Brain microvascular endothelial cell (primary cell): ENCODE data around the gene CADM4.

Experiments used
- DNase-seq: peaks from one replicate; pipeline ENCODE4 v3.0.0-alpha.2; 2020
- H3K27ac ChIP-seq: fragments of 250-450 bp; sonication (Bioruptor Pico); 2 replicates; pipeline ENCODE4 v1.5.1; 2020; ENCODE audit warnings: mild to moderate bottlenecking, moderate library complexity
- H3K27me3 ChIP-seq: fragments of 250-450 bp; sonication (Bioruptor Pico); replicated peaks from 2 replicates; pipeline ENCODE4 v1.5.1; 2020; ENCODE audit warnings: mild to moderate bottlenecking
- H3K36me3 ChIP-seq: fragments of 250-450 bp; sonication (Bioruptor Pico); replicated peaks from 2 replicates; pipeline ENCODE4 v1.5.1; 2020; ENCODE audit warnings: mild to moderate bottlenecking
- H3K4me3 ChIP-seq: 2 replicates; pipeline ENCODE4 v1.5.1; 2011; ENCODE audit warnings: low read depth, mild to moderate bottlenecking, control low read depth, low read length, moderate library complexity
- in situ Hi-C: cut with HindIII; loops from 2 replicates; pipeline ENCODE4 v1.10.0; 2017; ENCODE audit warnings: low sequenced_read_pairs, low pct_ligation_motif_present
- TF ChIP-seq, protein P1 (sequence below): IDR thresholded peaks from 2 replicates; pipeline ENCODE4 v1.5.1; 2011; ENCODE audit warnings: low read depth, mild to moderate bottlenecking, moderate library complexity, low read length, control low read depth, inconsistent platforms; ENCODE audit errors: missing control alignments

The CADM4 gene

DNA sequence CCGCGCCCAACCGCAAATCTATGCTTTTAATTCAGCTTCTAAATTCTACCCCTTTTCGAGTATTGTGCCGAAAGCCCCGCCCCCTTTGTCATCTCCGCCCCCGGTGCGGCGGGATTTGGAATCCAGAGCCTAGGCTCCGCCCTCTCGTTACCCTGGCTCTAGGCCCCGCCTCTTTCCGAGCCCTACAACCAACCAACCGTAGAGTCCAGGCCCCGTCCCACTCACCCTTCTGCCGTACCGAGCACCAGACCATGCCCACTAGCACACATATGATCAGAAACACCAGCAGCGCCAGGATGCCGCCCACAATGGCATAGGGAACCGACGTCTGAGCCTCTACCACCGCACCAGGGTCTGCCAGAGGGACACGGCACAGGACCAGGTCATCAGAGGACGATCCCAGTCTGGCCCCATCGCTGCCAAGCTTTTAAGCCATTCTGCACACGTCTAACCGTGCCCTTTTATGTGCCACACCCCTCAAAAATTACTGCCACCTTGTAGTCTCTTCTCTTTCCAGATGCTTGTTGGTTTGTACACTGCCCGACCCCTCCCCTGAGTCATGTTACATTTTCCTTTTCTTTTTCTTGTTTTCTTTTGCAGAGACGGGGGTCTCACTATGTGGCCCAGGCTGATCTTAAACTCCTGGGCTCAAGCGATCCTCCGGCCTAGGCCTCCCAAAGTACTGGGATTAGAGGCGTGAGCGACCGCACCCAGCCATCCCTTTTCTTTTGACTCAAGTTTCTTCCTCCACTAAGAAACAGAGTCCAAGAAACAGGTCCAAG lies 15.6 kb downstream of the CADM4 start:
- TF ChIP-seq, protein P1, sequence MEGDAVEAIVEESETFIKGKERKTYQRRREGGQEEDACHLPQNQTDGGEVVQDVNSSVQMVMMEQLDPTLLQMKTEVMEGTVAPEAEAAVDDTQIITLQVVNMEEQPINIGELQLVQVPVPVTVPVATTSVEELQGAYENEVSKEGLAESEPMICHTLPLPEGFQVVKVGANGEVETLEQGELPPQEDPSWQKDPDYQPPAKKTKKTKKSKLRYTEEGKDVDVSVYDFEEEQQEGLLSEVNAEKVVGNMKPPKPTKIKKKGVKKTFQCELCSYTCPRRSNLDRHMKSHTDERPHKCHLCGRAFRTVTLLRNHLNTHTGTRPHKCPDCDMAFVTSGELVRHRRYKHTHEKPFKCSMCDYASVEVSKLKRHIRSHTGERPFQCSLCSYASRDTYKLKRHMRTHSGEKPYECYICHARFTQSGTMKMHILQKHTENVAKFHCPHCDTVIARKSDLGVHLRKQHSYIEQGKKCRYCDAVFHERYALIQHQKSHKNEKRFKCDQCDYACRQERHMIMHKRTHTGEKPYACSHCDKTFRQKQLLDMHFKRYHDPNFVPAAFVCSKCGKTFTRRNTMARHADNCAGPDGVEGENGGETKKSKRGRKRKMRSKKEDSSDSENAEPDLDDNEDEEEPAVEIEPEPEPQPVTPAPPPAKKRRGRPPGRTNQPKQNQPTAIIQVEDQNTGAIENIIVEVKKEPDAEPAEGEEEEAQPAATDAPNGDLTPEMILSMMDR = no peak
- H3K36me3 ChIP-seq = no peaks in the 10 kb centered on the region
- in situ Hi-C loops = no loop called here
- no peak overlapping the region for H3K27ac ChIP-seq
- no peak overlapping the region for H3K4me3 ChIP-seq
- no peaks in the 10 kb centered on the region for H3K27me3 ChIP-seq
- DNase-seq = no peak

DNA sequence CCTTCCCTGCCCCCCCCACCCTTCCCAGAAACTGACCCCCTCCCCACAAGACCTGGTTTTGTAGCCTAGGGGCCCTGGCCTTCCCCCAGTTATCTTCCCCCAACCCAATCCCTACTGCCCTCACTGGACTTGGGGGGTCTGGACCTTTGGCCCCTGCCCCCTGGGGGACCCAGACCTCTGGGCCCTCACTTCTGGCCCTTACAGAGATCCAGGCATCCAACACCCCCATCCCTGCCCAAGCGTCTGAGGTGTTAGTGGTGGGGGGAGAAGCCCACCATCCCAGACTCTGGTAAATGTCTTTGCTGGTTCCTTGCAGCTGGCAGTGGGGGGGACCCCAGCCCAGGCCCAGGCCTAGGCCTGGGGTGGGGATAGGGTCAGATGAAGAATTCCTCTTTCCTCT lies 16.7 kb downstream of the CADM4 start:
- in situ Hi-C loops = no loop called here
- no peaks in the 10 kb centered on the region for H3K36me3 ChIP-seq
- H3K27ac ChIP-seq = no peak overlapping the region

DNA sequence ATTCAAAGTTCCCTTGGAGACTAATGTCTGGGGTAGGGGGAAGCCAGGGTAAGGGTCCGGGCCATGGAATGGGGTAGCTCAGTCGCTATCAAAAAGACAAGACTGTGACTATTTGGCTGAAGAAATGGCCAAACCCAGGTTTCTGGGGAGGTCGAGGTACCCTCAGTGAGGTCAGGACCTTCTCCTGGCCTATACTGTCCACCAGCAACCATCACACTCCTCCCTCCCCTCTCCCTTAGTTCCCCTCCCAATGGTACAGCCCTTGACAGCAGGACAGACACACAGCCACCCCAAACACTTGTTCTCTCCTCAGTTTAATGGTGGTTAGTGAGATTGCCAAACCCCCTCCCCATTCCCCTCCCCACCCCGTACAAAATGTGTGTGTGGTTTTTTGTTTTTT lies 17.6 kb downstream of the CADM4 start:
- Histone ChIP-seq H3K4me3 (no peak overlapping the region), H3K27me3 (no peaks in the 10 kb centered on the region), H3K36me3 (no peaks in the 10 kb centered on the region), H3K27ac (no peak overlapping the region)
- in situ Hi-C loops = no loop called here
- TF ChIP-seq, protein P1 = no peak
- no peak for DNase-seq

More for the DNA sequence above, 16.7 kb downstream of the CADM4 start:
- no peak for DNase-seq
- Histone ChIP-seq H3K4me3 (no peak overlapping the region), H3K27me3 (no peaks in the 10 kb centered on the region)
- TF ChIP-seq, protein P1 = no peak

DNA sequence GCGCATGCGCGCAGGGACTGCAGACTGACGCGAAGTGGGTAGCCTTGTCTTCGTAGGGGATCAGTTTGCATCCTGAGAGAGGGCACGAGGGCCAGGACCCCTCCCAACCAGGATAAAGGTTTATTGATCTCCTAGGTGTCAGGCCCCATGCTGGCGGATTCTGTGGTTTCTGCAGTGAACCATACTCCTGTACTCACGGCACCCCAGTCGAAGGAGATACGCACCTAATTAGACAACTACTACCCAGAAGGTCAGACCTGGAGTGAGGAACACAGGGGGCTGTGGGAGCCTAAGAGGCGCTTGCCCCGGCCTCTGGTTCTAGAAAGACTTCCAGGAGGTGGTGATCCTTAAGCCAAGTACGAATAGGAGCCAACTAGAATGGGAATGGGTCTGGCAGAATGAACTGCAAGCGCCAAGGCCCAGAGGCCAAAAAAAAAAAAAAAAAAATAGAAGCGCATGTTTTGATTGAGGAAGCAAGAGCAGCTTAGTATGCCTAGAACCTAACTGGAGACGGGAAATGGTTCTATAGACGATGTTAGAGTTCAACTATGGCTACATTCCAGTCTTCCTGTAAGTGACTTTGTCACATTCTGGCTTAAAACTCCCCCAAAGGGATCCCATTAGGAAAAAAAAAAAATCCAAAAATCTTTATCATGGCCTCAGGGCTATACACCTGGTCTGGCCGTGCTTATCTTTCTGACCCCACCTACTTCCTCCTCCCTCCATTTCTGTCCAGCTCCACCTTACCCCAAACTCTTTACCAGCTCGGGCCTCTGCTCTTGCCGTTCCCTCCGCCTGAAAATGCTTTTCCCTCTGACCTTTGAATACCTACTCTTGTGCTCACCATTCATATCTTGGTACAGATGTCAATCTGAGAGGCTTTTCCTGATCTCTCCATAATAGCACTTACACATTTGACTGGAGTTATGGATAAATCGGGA lies 19.3 kb downstream of the CADM4 start:
- TF ChIP-seq, protein P1 = no peak
- H3K4me3 ChIP-seq = peak overlapping the region; percentile 79
- DNase-seq = no peak

DNA sequence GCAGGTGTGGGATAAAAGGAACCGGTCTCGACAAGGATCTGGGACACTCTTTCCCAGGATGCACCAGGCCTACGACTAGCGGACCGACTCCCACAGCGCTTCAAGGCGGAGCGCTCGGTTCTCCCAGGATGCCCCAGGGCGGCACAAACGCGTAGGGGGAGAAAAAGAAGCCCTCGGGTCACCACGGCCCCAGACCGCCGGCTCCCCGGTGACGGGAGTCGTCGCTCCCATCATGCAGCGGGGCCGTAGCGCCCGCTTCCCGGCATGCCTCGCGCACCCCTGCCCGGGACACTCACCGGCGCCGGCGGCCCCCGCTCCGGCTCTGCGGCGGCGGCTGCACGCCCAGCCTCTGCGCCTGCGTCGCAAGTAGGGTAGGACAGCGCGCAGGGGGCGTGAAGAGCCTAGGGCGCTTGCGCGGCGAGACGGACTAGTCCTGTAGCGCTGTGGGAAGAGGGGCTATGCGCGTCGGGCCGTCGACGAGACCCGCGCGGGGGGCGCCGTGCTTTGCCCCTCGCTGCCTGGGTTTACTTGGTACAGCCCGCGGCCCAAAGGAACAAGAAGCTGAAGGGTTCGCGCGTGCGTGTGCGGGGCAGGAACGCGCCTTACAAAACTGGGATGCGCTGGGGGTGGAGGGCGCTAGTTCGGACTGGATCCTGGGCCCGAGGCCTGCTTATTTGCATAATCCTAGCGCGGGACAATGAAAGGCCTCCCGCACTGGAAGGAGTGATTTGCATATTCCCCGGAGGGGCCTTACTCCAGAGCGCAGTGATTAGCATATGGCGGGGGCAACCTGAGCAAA lies 20.2 kb downstream of the CADM4 start, which contains the start of gene ZNF428:
Gene ZNF428 (minus strand): TSS at position 368 of the 799 bp plus-strand sequence. CDS start 5,325 bp downstream, outside the sequence.
- Histone ChIP-seq H3K4me3 (peak within 1 kb of the TSS; percentile 79), H3K36me3 (no peaks in the 10 kb centered on the region), H3K27me3 (no peaks in the 10 kb centered on the region), H3K27ac (peak within 1 kb of the TSS; percentile 90)
- in situ Hi-C loops = no loop called here
- peak; percentile 84 for DNase-seq
- TF ChIP-seq, protein P1 = peak; percentile 1

More for the DNA sequence above, 19.3 kb downstream of the CADM4 start:
- Histone ChIP-seq H3K27ac (peak overlapping the region; percentile 90), H3K36me3 (no peaks in the 10 kb centered on the region), H3K27me3 (no peaks in the 10 kb centered on the region)
- in situ Hi-C loops = no loop called here
